Smooth muscle cell (in vitro differentiated cells): ENCODE data around the gene NUFIP2. TPM values are rescaled to one million over a fixed set of nuclear protein-coding genes. Genes with fewer than 3 reads are reported as not detected.

Source experiments
- DNase-seq: peaks from one replicate; lab custom pipeline; 2025; ENCODE audit not compliant: unreplicated experiment; lab: John Stamatoyannopoulos, UW
- H2AFZ ChIP-seq: fragments of 200-600 bp; sonication (generic); 2 replicates; pipeline ENCODE4 v1.6.0; 2016; ENCODE audit warnings: antibody characterized with exemption, low read depth, mild to moderate bottlenecking
- H3F3A ChIP-seq: fragments of 200-600 bp; sonication (generic); 2 replicates; pipeline ENCODE4 v1.6.0; 2017; ENCODE audit warnings: antibody characterized with exemption, low read depth
- H3K27ac ChIP-seq: fragments of 200-600 bp; sonication (generic); 2 replicates; pipeline ENCODE4 v1.5.1; 2016; ENCODE audit warnings: low read depth, mild to moderate bottlenecking
- H3K27me3 ChIP-seq: fragments of 200-600 bp; sonication (generic); 2 replicates; pipeline ENCODE4 v1.6.1; 2016; ENCODE audit warnings: low read depth, mild to moderate bottlenecking
- H3K36me3 ChIP-seq: fragments of 200-600 bp; sonication (generic); 2 replicates; pipeline ENCODE4 v1.5.1; 2016; ENCODE audit warnings: low read depth
- H3K4me1 ChIP-seq: fragments of 200-600 bp; sonication (generic); 2 replicates; pipeline ENCODE4 v1.5.1; 2016; ENCODE audit warnings: low read depth
- H3K4me2 ChIP-seq: fragments of 200-600 bp; sonication (generic); 2 replicates; pipeline ENCODE4 v1.6.0; 2016; ENCODE audit warnings: mild to moderate bottlenecking
- H3K4me3 ChIP-seq: fragments of 200-600 bp; sonication (generic); 2 replicates; pipeline ENCODE4 v1.5.1; 2016; ENCODE audit warnings: mild to moderate bottlenecking
- H3K79me2 ChIP-seq: fragments of 200-600 bp; sonication (generic); 2 replicates; pipeline ENCODE4 v1.6.0; 2016; ENCODE audit warnings: low read depth, mild to moderate bottlenecking
- H3K9ac ChIP-seq: fragments of 200-600 bp; sonication (generic); 2 replicates; pipeline ENCODE4 v1.6.0; 2016; ENCODE audit warnings: low read depth
- H3K9me3 ChIP-seq: fragments of 200-600 bp; sonication (generic); replicated peaks from 2 replicates; pipeline ENCODE4 v1.5.1; 2016; ENCODE audit warnings: low read depth
- H4K20me1 ChIP-seq: fragments of 200-600 bp; sonication (generic); 2 replicates; pipeline ENCODE4 v1.6.0; 2016; ENCODE audit warnings: low read depth
- CTCF ChIP-seq: fragments of 200-600 bp; sonication (generic); IDR thresholded peaks from 2 replicates; pipeline ENCODE4 v1.5.1; 2017; ENCODE audit warnings: borderline replicate concordance, mild to moderate bottlenecking, antibody characterized with exemption; ENCODE audit not compliant: insufficient read depth, poor library complexity, severe bottlenecking
- WGBS: methylation state at CpG from one replicate; pipeline ENCODE4 v1.1.7; 2016; ENCODE audit warnings: low lambda C conversion rate; 5-methylcytosine and 5-hydroxymethylcytosine counted together
- polyA plus RNA-seq: library from polyadenylated mRNA; unstranded; fragments of >200 nt; fragmentation: Nextera tagmentation; extraction: Ambion mirVana; gene quantifications from 2 replicates; pipeline ENCODE4 v1.2.1, GENCODE V29; 2016
- total RNA-seq: library from RNA; depleted of rRNA; stranded (reverse); fragments of >200 nt; gene quantifications from 2 replicates; pipeline ENCODE4 v1.2.3, GENCODE V29; 2014

Gene NUFIP2
- total and polyA plus RNA-seq, 2 experiments from 2014 or later, result 8.9 to 50.3 TPM

DNA sequence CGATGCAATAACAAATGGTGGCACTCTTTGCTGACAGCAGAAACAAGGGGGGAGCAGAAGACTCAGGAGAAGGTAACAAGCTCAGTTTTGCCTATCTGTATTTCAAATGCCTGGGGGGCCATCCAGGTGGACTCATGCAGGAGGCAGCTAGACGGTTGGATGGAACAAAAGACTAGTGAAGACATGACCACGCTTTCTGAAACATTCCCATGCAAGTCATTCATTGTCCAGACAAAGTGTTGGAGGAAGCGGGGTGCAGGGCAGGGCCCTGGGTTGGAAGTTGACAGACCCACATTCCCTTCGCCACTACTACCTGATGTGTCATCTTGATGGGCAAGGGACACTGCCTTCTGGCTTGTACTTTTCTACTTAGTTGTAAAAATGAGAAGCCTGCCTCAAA is 77.1 kb downstream of the NUFIP2 start:
- DNase-seq, result no peak
- Histone ChIP-seq H2AFZ (no peak overlapping the region), H3K79me2 (no peaks in the 10 kb centered on the region), H3K4me1 (no peaks in the 10 kb centered on the region), H3K27me3 (no peaks in the 10 kb centered on the region), H3K4me3 (no peak overlapping the region), H3K4me2 (no peak overlapping the region), H3K9me3 (no peaks in the 10 kb centered on the region), H3K36me3 (no peaks in the 10 kb centered on the region), H4K20me1 (no peaks in the 10 kb centered on the region), H3K27ac (no peak overlapping the region), H3K9ac (no peak overlapping the region), H3F3A (no peaks in the 10 kb centered on the region)
- WGBS, result 81% methylated on average over 5 of the region's 5 CpGs
- TF ChIP-seq CTCF, result no peak

- TF ChIP-seq CTCF, result no peak
- Histone ChIP-seq H2AFZ (no peak overlapping the region), H3K79me2 (no peaks in the 10 kb centered on the region), H3K27ac (no peak overlapping the region), H3F3A (no peaks in the 10 kb centered on the region), H3K9ac (no peak overlapping the region), H3K36me3 (no peaks in the 10 kb centered on the region), H3K9me3 (no peaks in the 10 kb centered on the region), H3K4me2 (no peak overlapping the region), H3K27me3 (no peaks in the 10 kb centered on the region), H4K20me1 (no peaks in the 10 kb centered on the region), H3K4me3 (no peak overlapping the region), H3K4me1 (no peaks in the 10 kb centered on the region)
- WGBS, result 96% methylated on average over 6 of the region's 6 CpGs
- DNase-seq, result no peak
These were observed 77.8 kb downstream of the NUFIP2 start for GRCh38 chr17:29216181-29216580.

GRCh38 chr17:29215717-29216116 is 78.2 kb downstream of the NUFIP2 start:
- no peak overlapping the region for H3K27ac ChIP-seq
- DNase-seq, result no peak
- H3K4me1 ChIP-seq, result no peaks in the 10 kb centered on the region
- no peak overlapping the region for H2AFZ ChIP-seq
- no peak for TF ChIP-seq CTCF
- H3K4me2 ChIP-seq, result no peak overlapping the region
- WGBS, result 94% methylated on average over 4 of the region's 4 CpGs
- no peaks in the 10 kb centered on the region for H4K20me1 ChIP-seq
- no peaks in the 10 kb centered on the region for H3K36me3 ChIP-seq
- H3K4me3 ChIP-seq, result no peak overlapping the region
- H3K79me2 ChIP-seq, result no peaks in the 10 kb centered on the region
- no peaks in the 10 kb centered on the region for H3K9me3 ChIP-seq
- H3K27me3 ChIP-seq, result no peaks in the 10 kb centered on the region
- no peaks in the 10 kb centered on the region for H3F3A ChIP-seq
- H3K9ac ChIP-seq, result no peak overlapping the region

DNA sequence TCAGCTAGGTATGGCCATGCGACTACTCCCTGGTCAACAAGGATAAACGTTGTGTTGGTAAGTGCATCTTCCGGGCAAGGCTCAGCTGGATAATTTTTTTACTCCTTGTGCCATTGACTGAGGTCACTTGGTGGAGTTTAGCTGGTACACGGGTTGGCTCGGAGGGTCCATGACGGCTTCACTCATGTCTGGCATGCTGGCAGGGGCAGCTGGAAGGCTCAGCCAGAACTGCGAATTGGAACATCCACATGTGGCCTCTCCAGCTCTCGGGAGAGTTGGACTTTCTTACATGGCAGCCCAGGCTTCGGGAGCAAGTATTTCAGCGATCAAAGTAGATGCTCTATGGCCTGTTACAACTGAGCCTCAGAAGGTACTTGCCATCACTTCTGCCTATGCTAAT is 78.8 kb downstream of the NUFIP2 start:
- Histone ChIP-seq H3K79me2 (no peaks in the 10 kb centered on the region), H3K27me3 (no peaks in the 10 kb centered on the region), H3K4me1 (no peaks in the 10 kb centered on the region), H2AFZ (no peak overlapping the region), H3K9me3 (no peaks in the 10 kb centered on the region), H3K4me2 (no peak overlapping the region), H3K9ac (no peak overlapping the region), H4K20me1 (no peaks in the 10 kb centered on the region), H3K4me3 (no peak overlapping the region), H3K27ac (no peak overlapping the region), H3K36me3 (no peaks in the 10 kb centered on the region), H3F3A (no peaks in the 10 kb centered on the region)
- TF ChIP-seq CTCF, result no peak
- DNase-seq, result no peak
- 92% methylated on average over 10 of the region's 10 CpGs for WGBS
